Measurements from ENCODE around the gene CEP43.

GRCh38 chr6:167044696-167045095 is 45.5 kb downstream of the CEP43 start:
- TF ChIP-seq CTCF (conservative IDR thresholded peaks at IDR 0.05) (no peak), EZH2 (IDR thresholded peaks at IDR 0.05; ENCODE audit: low read depth) (no peak)
